ENCODE measurements around the gene RIT1.

DNA sequence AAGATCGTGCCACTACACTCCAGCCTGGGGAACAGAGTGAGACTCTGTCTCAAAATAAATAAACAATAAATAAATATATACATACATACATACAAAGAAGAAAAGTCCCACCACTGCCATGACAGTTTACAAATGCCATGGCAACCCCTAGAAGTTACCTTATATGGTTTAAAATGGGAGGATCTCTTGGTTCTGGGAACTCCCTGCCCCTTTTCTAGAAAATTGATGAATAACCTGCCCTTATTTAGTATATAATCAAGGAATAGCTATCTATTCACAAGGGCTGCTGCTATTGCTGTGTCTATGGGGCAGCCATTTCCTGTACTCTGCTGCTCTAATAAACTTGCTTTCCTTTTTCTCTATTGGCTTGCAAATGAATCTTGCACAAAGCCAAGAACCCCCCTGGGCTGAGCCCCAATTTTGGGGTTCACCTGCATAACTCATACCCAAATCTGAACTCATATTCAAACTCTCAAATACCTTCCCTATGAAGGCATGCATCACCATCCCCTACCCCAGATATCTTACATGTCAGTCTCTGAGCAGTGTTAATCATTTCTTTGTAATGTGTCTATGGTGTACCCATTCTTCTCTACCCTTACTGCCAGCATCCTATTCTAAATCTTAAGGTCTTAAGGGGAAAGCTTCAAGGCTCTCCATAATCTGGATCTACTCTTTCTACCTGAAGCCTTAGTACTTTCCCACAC is 63.2 kb downstream of the RIT1 start:
- TF ChIP-seq, protein P1, sequence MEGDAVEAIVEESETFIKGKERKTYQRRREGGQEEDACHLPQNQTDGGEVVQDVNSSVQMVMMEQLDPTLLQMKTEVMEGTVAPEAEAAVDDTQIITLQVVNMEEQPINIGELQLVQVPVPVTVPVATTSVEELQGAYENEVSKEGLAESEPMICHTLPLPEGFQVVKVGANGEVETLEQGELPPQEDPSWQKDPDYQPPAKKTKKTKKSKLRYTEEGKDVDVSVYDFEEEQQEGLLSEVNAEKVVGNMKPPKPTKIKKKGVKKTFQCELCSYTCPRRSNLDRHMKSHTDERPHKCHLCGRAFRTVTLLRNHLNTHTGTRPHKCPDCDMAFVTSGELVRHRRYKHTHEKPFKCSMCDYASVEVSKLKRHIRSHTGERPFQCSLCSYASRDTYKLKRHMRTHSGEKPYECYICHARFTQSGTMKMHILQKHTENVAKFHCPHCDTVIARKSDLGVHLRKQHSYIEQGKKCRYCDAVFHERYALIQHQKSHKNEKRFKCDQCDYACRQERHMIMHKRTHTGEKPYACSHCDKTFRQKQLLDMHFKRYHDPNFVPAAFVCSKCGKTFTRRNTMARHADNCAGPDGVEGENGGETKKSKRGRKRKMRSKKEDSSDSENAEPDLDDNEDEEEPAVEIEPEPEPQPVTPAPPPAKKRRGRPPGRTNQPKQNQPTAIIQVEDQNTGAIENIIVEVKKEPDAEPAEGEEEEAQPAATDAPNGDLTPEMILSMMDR (IDR thresholded peaks at IDR 0.05): no peak
- no peak for TF ChIP-seq POLR2A (IDR thresholded peaks at IDR 0.05)
